SK-N-SH treated with all-trans-retinoic acid at 6 μM for 48 hours (cell line): ENCODE measurements around the gene CRYBA4.

Experiments used
- ATAC-seq: fragments of 200-7000 bp; cut with Tn5 transposase; 3 replicates; pipeline ENCODE4 v1.9.1; 2020; ENCODE audit warnings: mild to moderate bottlenecking, moderate library complexity
- ARNTL ChIP-seq: fragments of 450-650 bp; formaldehyde crosslinking; IDR thresholded peaks from 2 replicates; pipeline ENCODE4 v1.5.0; 2020; ENCODE audit warnings: low read depth, mild to moderate bottlenecking, moderate library complexity, borderline replicate concordance
- BACH2 ChIP-seq: fragments of 250-450 bp; sonication (Bioruptor Pico); IDR thresholded peaks from 2 replicates; pipeline ENCODE4 v1.9.0; 2021; ENCODE audit warnings: mild to moderate bottlenecking, borderline replicate concordance
- CREB5 ChIP-seq: fragments of 250-450 bp; sonication (Bioruptor Pico); IDR thresholded peaks from 2 replicates; pipeline ENCODE4 v1.5.1; 2020; ENCODE audit warnings: low read depth, mild to moderate bottlenecking, moderate library complexity
- CSDC2 ChIP-seq: fragments of 250-450 bp; sonication (Bioruptor Pico); IDR thresholded peaks from 2 replicates; pipeline ENCODE4 v1.5.0; 2020; ENCODE audit warnings: mild to moderate bottlenecking, moderate library complexity
- ESRRG ChIP-seq: fragments of 250-450 bp; sonication (Bioruptor Pico); IDR thresholded peaks from 2 replicates; pipeline ENCODE4 v1.6.1; 2021; ENCODE audit warnings: mild to moderate bottlenecking
- GLIS3 ChIP-seq: fragments of 250-450 bp; sonication (Bioruptor Pico); IDR thresholded peaks from 2 replicates; pipeline ENCODE4 v1.5.0; 2020; ENCODE audit warnings: mild to moderate bottlenecking, moderate library complexity
- OSR1 ChIP-seq: fragments of 250-450 bp; sonication (Bioruptor Pico); IDR thresholded peaks from 2 replicates; pipeline ENCODE4 v1.8.0; 2022; ENCODE audit warnings: moderate library complexity, mild to moderate bottlenecking, inconsistent platforms
- PPARA ChIP-seq: fragments of 250-450 bp; sonication (Bioruptor Pico); IDR thresholded peaks from 2 replicates; pipeline ENCODE4 v1.5.0; 2020; ENCODE audit warnings: mild to moderate bottlenecking, borderline replicate concordance
- RARB ChIP-seq: fragments of 250-450 bp; sonication (Bioruptor Pico); IDR thresholded peaks from 2 replicates; pipeline ENCODE4 v1.8.0; 2021; ENCODE audit warnings: mild to moderate bottlenecking, moderate library complexity
- SNAI2 ChIP-seq: fragments of 250-450 bp; sonication (Bioruptor Pico); IDR thresholded peaks from 2 replicates; pipeline ENCODE4 v1.5.0; 2020; ENCODE audit warnings: mild to moderate bottlenecking, moderate library complexity
- TCF4 ChIP-seq: fragments of 250-450 bp; sonication (Bioruptor Pico); IDR thresholded peaks from 2 replicates; pipeline ENCODE4 v1.8.0; 2021; ENCODE audit warnings: mild to moderate bottlenecking, moderate library complexity, borderline replicate concordance
- TOX ChIP-seq: fragments of 250-450 bp; sonication (Bioruptor Pico); IDR thresholded peaks from 2 replicates; pipeline ENCODE4 v1.8.0; 2021; ENCODE audit warnings: mild to moderate bottlenecking, moderate library complexity, borderline replicate concordance
- ZC3H10 ChIP-seq: fragments of 250-450 bp; sonication (Bioruptor Pico); IDR thresholded peaks from 2 replicates; pipeline ENCODE4 v1.5.1; 2021; ENCODE audit warnings: mild to moderate bottlenecking, moderate library complexity
- ZFP3 ChIP-seq: fragments of 250-450 bp; sonication (Bioruptor Pico); IDR thresholded peaks from 2 replicates; pipeline ENCODE4 v1.5.0; 2020; ENCODE audit warnings: mild to moderate bottlenecking, moderate library complexity
- ZFP30 ChIP-seq: fragments of 450-650 bp; formaldehyde crosslinking; IDR thresholded peaks from 2 replicates; pipeline ENCODE4 v1.5.0; 2022; ENCODE audit warnings: mild to moderate bottlenecking, moderate library complexity
- ZNF565 ChIP-seq: fragments of 450-650 bp; formaldehyde crosslinking; conservative IDR thresholded peaks from 2 replicates; pipeline ENCODE4 v1.5.0; 2020; ENCODE audit warnings: low read depth, mild to moderate bottlenecking, moderate library complexity
- ZNF70 ChIP-seq: fragments of 450-650 bp; formaldehyde crosslinking; IDR thresholded peaks from 2 replicates; pipeline ENCODE4 v1.5.0; 2020; ENCODE audit warnings: mild to moderate bottlenecking, moderate library complexity
- ZNF8 ChIP-seq: fragments of 450-650 bp; formaldehyde crosslinking; IDR thresholded peaks from 2 replicates; pipeline ENCODE4 v1.5.0; 2020; ENCODE audit warnings: mild to moderate bottlenecking, moderate library complexity
- TF ChIP-seq, protein P1 (sequence below): fragments of 250-450 bp; sonication (Bioruptor Pico); IDR thresholded peaks from 2 replicates; pipeline ENCODE4 v1.8.0; 2020; ENCODE audit warnings: mild to moderate bottlenecking, moderate library complexity, borderline replicate concordance
- TF ChIP-seq, protein P2 (sequence below): fragments of 250-450 bp; sonication (Bioruptor Pico); IDR thresholded peaks from 2 replicates; pipeline ENCODE4 v1.8.0; 2021; ENCODE audit warnings: low read depth, mild to moderate bottlenecking, moderate library complexity, borderline replicate concordance

CRYBA4 gene

DNA sequence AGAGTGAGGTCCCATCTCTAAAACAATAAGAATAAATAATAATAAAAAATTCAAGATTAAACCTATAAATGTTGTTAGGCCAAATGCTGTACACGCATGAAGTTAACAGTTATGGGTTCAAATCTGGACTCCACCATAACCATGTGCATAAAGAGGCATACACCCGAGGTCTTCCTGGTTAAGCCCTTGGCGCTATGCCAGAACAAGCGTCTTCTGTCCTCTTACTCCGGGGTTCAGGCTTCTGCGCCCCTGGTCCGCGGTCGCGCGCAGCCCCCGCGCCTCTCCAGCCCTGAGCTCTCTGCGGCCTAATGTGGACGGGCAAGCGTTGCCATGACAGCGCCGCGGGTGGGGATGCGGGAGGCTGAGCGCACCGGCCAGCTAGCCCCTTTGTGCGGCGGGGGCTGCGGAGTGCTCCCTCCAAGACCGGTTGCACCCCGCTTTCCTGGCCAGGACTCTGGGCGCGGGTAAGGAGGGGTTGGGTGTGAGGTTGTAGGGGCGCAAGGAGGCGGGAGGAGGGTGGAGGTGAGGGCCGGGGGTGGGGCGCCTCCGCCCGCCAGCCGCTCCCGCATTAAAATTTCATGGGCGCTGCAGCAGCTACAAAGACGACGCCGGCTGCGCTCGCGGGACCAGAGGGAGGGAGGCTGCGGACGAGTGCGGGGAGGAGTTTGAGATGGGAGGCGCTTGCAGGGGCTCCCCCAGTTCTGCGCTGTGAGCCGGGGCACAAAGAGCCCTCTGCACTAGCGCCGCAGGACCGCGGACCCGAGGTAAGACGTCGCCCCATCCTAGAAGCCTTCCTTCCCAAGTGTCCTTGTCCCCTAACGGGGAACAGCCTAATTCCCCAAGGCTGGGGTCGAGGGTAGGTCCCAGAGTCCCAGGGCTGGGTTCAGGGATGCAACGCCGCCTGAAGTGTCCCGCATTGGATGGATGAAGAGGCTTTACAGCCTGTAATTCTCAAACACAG lies 35.4 kb downstream of the CRYBA4 start, which contains the start of gene MIAT:
TSS of gene MIAT (plus strand) at position 698 of the 961 bp plus-strand sequence.
- ATAC-seq: peak; percentile 67
- TF ChIP-seq, protein P1, sequence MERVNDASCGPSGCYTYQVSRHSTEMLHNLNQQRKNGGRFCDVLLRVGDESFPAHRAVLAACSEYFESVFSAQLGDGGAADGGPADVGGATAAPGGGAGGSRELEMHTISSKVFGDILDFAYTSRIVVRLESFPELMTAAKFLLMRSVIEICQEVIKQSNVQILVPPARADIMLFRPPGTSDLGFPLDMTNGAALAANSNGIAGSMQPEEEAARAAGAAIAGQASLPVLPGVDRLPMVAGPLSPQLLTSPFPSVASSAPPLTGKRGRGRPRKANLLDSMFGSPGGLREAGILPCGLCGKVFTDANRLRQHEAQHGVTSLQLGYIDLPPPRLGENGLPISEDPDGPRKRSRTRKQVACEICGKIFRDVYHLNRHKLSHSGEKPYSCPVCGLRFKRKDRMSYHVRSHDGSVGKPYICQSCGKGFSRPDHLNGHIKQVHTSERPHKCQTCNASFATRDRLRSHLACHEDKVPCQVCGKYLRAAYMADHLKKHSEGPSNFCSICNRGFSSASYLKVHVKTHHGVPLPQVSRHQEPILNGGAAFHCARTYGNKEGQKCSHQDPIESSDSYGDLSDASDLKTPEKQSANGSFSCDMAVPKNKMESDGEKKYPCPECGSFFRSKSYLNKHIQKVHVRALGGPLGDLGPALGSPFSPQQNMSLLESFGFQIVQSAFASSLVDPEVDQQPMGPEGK (CRISPR knock-in tag): 0 out of 2 replicates have a peak, but pooled peaks have one; percentile 29
- no peak for TF ChIP-seq ZFP3

GRCh38 chr22:26658161-26658560 lies 36.4 kb downstream of the CRYBA4 start:
- ATAC-seq: peak; percentile 2; the same call in 2 of the 3 replicates
- TF ChIP-seq ZC3H10 (no peak), OSR1 (CRISPR knock-in tag) (no peak), ZFP3 (no peak), GLIS3 (CRISPR knock-in tag) (no peak), RARB (CRISPR knock-in tag) (no peak), SNAI2 (CRISPR knock-in tag) (no peak), TCF4 (CRISPR knock-in tag) (no peak), ARNTL (CRISPR knock-in tag) (no peak), CSDC2 (no peak), CREB5 (CRISPR knock-in tag) (no peak), PPARA (CRISPR knock-in tag) (no peak), ZNF8 (CRISPR knock-in tag) (no peak), ZFP30 (CRISPR knock-in tag) (no peak)
- TF ChIP-seq, protein P2, sequence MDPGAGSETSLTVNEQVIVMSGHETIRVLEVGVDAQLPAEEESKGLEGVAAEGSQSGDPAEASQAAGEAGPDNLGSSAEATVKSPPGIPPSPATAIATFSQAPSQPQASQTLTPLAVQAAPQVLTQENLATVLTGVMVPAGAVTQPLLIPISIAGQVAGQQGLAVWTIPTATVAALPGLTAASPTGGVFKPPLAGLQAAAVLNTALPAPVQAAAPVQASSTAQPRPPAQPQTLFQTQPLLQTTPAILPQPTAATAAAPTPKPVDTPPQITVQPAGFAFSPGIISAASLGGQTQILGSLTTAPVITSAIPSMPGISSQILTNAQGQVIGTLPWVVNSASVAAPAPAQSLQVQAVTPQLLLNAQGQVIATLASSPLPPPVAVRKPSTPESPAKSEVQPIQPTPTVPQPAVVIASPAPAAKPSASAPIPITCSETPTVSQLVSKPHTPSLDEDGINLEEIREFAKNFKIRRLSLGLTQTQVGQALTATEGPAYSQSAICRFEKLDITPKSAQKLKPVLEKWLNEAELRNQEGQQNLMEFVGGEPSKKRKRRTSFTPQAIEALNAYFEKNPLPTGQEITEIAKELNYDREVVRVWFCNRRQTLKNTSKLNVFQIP (CRISPR knock-in tag): no peak
- TF ChIP-seq, protein P1 (CRISPR knock-in tag): no peak

GRCh38 chr22:26658671-26659478 lies 37.1 kb downstream of the CRYBA4 start:
- peak; percentile 91 for ATAC-seq
- no peak for TF ChIP-seq BACH2
- no peak for TF ChIP-seq OSR1 (CRISPR knock-in tag)
- no peak for TF ChIP-seq ZFP3
- TF ChIP-seq, protein P2 (CRISPR knock-in tag): no peak
- no peak for TF ChIP-seq ZNF8 (CRISPR knock-in tag)
- TF ChIP-seq RARB (CRISPR knock-in tag): no peak
- no peak for TF ChIP-seq PPARA (CRISPR knock-in tag)

- ATAC-seq: no peak
- no peak for TF ChIP-seq GLIS3 (CRISPR knock-in tag)
- no peak for TF ChIP-seq ZNF8 (CRISPR knock-in tag)
- no peak for TF ChIP-seq PPARA (CRISPR knock-in tag)
- no peak for TF ChIP-seq ZNF565 (CRISPR knock-in tag)
- no peak for TF ChIP-seq ZC3H10
- TF ChIP-seq, protein P2 (CRISPR knock-in tag): no peak
- TF ChIP-seq, protein P1 (CRISPR knock-in tag): no peak
- no peak for TF ChIP-seq ESRRG (CRISPR knock-in tag)
- no peak for TF ChIP-seq RARB (CRISPR knock-in tag)
- TF ChIP-seq TOX (CRISPR knock-in tag): no peak
- no peak for TF ChIP-seq ZNF70
Observed at GRCh38 chr22:26660356-26660755, 38.6 kb downstream of the CRYBA4 start.
